DOHH2 (cell line): ENCODE measurements around the gene METTL14.

Source experiments
- CTCF ChIP-seq: fragments of 200-600 bp; sonication (generic); IDR thresholded peaks from one replicate; pipeline ENCODE4 v1.5.1; 2014; ENCODE audit warnings: antibody characterized with exemption, mild to moderate bottlenecking, low read depth, low read length; ENCODE audit not compliant: poor library complexity, severe bottlenecking
- EZH2phosphoT487 ChIP-seq: fragments of 200-600 bp; sonication (generic); IDR thresholded peaks from 2 replicates; pipeline ENCODE4 v1.6.1; 2017; ENCODE audit warnings: borderline replicate concordance, mild to moderate bottlenecking, antibody characterized with exemption, low read length, moderate library complexity, mixed read lengths

GRCh38 chr4:118760493-118760892 lies 75.3 kb downstream of the METTL14 start:
- TF ChIP-seq CTCF (no peak), EZH2phosphoT487 (no peak)
